PC-9 (cell line): ENCODE results near the gene PUS7L. TPM values are rescaled to one million over a fixed set of nuclear protein-coding genes. Genes with fewer than 3 reads are reported as not detected.
A peak's percentile ranks its signal among the peaks of the same experiment; 100 is the strongest.

Source experiments
- BruUV-seq: library from RNA; stranded (reverse); fragments of 400-500 nt; replicated peaks from 2 replicates; lab custom pipeline; 2021; lab: Mats Ljungman, UMichigan
- CTCF ChIA-PET: fragments of 300-600 bp; sonication (Branson Sonifier 250); formaldehyde crosslinking; loops from one replicate; lab custom pipeline; 2022; ENCODE audit warnings: antibody characterized with exemption; lab: Charles Lee
- POLR2A ChIA-PET: fragments of 300-600 bp; sonication (Branson Sonifier 250); formaldehyde crosslinking; loops from one replicate; lab custom pipeline; 2022; ENCODE audit warnings: antibody characterized with exemption; ENCODE audit not compliant: unreplicated experiment; lab: Charles Lee
- DNase-seq, 2 experiments: peaks; one replicate each; pipeline versions ENCODE4 v3.0.0 to v3.0.0-alpha.2; 2015 to 2022; ENCODE audit warnings: mixed read lengths in 1 of 2
- H2AFZ ChIP-seq: fragments of 200-600 bp; sonication (generic); 2 replicates; pipeline ENCODE4 v1.8.1; 2017; ENCODE audit warnings: antibody characterized with exemption
- H3F3A ChIP-seq: fragments of 200-600 bp; sonication (generic); 2 replicates; pipeline ENCODE4 v1.8.1; 2017; ENCODE audit warnings: antibody characterized with exemption, mild to moderate bottlenecking, low read depth; ENCODE audit not compliant: insufficient read depth
- H3K27ac ChIP-seq: fragments of 200-600 bp; sonication (generic); 2 replicates; pipeline ENCODE4 v1.6.1; 2016; ENCODE audit warnings: mixed run types
- H3K27me3 ChIP-seq: fragments of 200-600 bp; sonication (generic); 2 replicates; pipeline ENCODE4 v1.6.1; 2016; ENCODE audit warnings: low read depth, mixed run types; ENCODE audit not compliant: insufficient read depth
- H3K36me3 ChIP-seq: fragments of 200-600 bp; sonication (generic); 2 replicates; pipeline ENCODE4 v1.6.1; 2016; ENCODE audit warnings: low read depth, mixed run types
- H3K4me1 ChIP-seq: fragments of 200-600 bp; sonication (generic); replicated peaks from 2 replicates; pipeline ENCODE4 v1.6.1; 2016; ENCODE audit warnings: mixed run types; ENCODE audit not compliant: insufficient read depth
- H3K4me2 ChIP-seq: fragments of 200-600 bp; sonication (generic); 2 replicates; pipeline ENCODE4 v1.6.1; 2017; ENCODE audit warnings: mixed run types
- H3K4me3 ChIP-seq: fragments of 200-600 bp; sonication (generic); 2 replicates; pipeline ENCODE4 v1.6.1; 2016; ENCODE audit warnings: mixed run types
- H3K79me2 ChIP-seq: fragments of 200-600 bp; sonication (generic); 2 replicates; pipeline ENCODE4 v1.6.1; 2017; ENCODE audit warnings: low read depth, mixed run types
- H3K9me2 ChIP-seq: fragments of 200-600 bp; sonication (generic); 2 replicates; pipeline ENCODE4 v1.8.1; 2017; ENCODE audit warnings: mild to moderate bottlenecking; ENCODE audit not compliant: insufficient read depth
- H3K9me3 ChIP-seq: fragments of 200-600 bp; sonication (generic); 2 replicates; pipeline ENCODE4 v1.8.1; 2016; ENCODE audit warnings: low read depth; ENCODE audit not compliant: insufficient read depth
- H4K20me1 ChIP-seq: fragments of 200-600 bp; sonication (generic); 2 replicates; pipeline ENCODE4 v1.8.1; 2017; ENCODE audit not compliant: insufficient read depth
- CTCF ChIP-seq: fragments of 200-600 bp; sonication (generic); conservative IDR thresholded peaks from 2 replicates; pipeline ENCODE4 v1.6.1; 2017; ENCODE audit warnings: mixed run types, antibody characterized with exemption, mild to moderate bottlenecking, moderate library complexity
- EZH2 ChIP-seq: fragments of 200-600 bp; sonication (generic); IDR thresholded peaks from 2 replicates; pipeline ENCODE4 v1.8.0; 2017; ENCODE audit warnings: antibody characterized with exemption, low read depth
- intact Hi-C: fragments of 100-400 bp; cut with micrococcal nuclease; formaldehyde crosslinking; loops from one replicate; pipeline ENCODE4 v1.10.0; 2022; ENCODE audit not compliant: unreplicated experiment
- total RNA-seq: library from RNA; stranded (reverse); gene quantifications from 2 replicates; pipeline ENCODE4 v1.2.3, GENCODE V29; 2021

The PUS7L gene
- total RNA-seq, 1 experiment from 2014 or later = 15.7 TPM

GRCh38 chr12:43744826-43745225 lies 13.8 kb downstream of the PUS7L start:
- no peaks in the 10 kb centered on the region for H3K9me2 ChIP-seq
- H3K4me1 ChIP-seq = no peaks in the 10 kb centered on the region
- peaks cover 16% of the 10 kb centered on the region; the same call in 1 of the 2 replicates for H3K36me3 ChIP-seq

GRCh38 chr12:43742106-43742505 lies 16.5 kb downstream of the PUS7L start:
- no TSS peak for BruUV-seq
- CTCF ChIA-PET = no interaction called here
- H2AFZ ChIP-seq = no peak overlapping the region
- H3K4me3 ChIP-seq = no peak overlapping the region
- no peaks in the 10 kb centered on the region for H4K20me1 ChIP-seq
- H3F3A ChIP-seq = no peaks in the 10 kb centered on the region
- peak in 1 of 2 experiments; percentile 39 for DNase-seq
- H3K27me3 ChIP-seq = no peaks in the 10 kb centered on the region
- H3K27ac ChIP-seq = no peak overlapping the region
- H3K4me1 ChIP-seq = no peaks in the 10 kb centered on the region
- no peaks in the 10 kb centered on the region; the same call in 1 of the 2 replicates for H3K9me3 ChIP-seq
- intact Hi-C loops = no loop called here
- no peaks in the 10 kb centered on the region for H3K9me2 ChIP-seq
- TF ChIP-seq EZH2 = no peak
- TF ChIP-seq CTCF = no peak
- POLR2A ChIA-PET = interaction anchor here (0.6 kb wide), 1 partner anchor 16 kb away, joined by 3 read pairs; no protein-coding TSS in a partner anchor
- H3K36me3 ChIP-seq = peaks cover 16% of the 10 kb centered on the region; the same call in 1 of the 2 replicates
- H3K4me2 ChIP-seq = no peak overlapping the region
- no peaks in the 10 kb centered on the region for H3K79me2 ChIP-seq

More at GRCh38 chr12:43744826-43745225, 13.8 kb downstream of the PUS7L start:
- intact Hi-C loops = no loop called here
- POLR2A ChIA-PET = no interaction called here
- TF ChIP-seq CTCF = no peak
- TF ChIP-seq EZH2 = no peak
- no peaks in the 10 kb centered on the region for H3K79me2 ChIP-seq
- no peak overlapping the region for H3K4me2 ChIP-seq
- H3K27ac ChIP-seq = no peak overlapping the region
- no peaks in the 10 kb centered on the region; the same call in 1 of the 2 replicates for H3K9me3 ChIP-seq
- 0 out of 2 replicates have a peak, but pooled peaks cover 2% of the 10 kb centered on the region for H4K20me1 ChIP-seq
- CTCF ChIA-PET = no interaction called here
- DNase-seq = no peak
- no peaks in the 10 kb centered on the region for H3K27me3 ChIP-seq
- H3K4me3 ChIP-seq = no peak overlapping the region
- H2AFZ ChIP-seq = no peak overlapping the region
- BruUV-seq = no TSS peak
- H3F3A ChIP-seq = no peaks in the 10 kb centered on the region

- intact Hi-C loops = no loop called here
- H3K36me3 ChIP-seq = peaks cover 15% of the 10 kb centered on the region; the same call in 1 of the 2 replicates
- ChIA-PET CTCF (no interaction called here), POLR2A (no interaction called here)
- no peaks in the 10 kb centered on the region for H3K27me3 ChIP-seq
- no peak for DNase-seq
- no peaks in the 10 kb centered on the region for H4K20me1 ChIP-seq
- no peak overlapping the region for H3K27ac ChIP-seq
- no peaks in the 10 kb centered on the region for H3K4me1 ChIP-seq
- no peaks in the 10 kb centered on the region for H3K9me2 ChIP-seq
- H3K4me3 ChIP-seq = no peak overlapping the region
- no peaks in the 10 kb centered on the region for H3K79me2 ChIP-seq
- no peak overlapping the region for H2AFZ ChIP-seq
- H3K9me3 ChIP-seq = no peaks in the 10 kb centered on the region; the same call in 1 of the 2 replicates
- H3F3A ChIP-seq = no peaks in the 10 kb centered on the region
- H3K4me2 ChIP-seq = no peak overlapping the region
- TF ChIP-seq CTCF (no peak), EZH2 (no peak)
- no TSS peak for BruUV-seq
These were observed 18.0 kb downstream of the PUS7L start for GRCh38 chr12:43740511-43741100.
